ENCODE results near the gene CPEB4.

Gene CPEB4

GRCh38 chr5:173859408-173860159 is 28.6 kb upstream of the CPEB4 start:
- Histone ChIP-seq H3K4ac (ENCODE audit: low read depth in 1 of 2, low read length in 2 of 2) (no peak overlapping the region), H3K23ac (ENCODE audit: low read length in 2 of 2) (no peak overlapping the region), H3K4me1 (ENCODE audit: control insufficient read depth, insufficient read depth, low read depth, low read length) (peaks cover 2% of the 10 kb centered on the region), H3K27ac (ENCODE audit: low read length, poor library complexity, severe bottlenecking) (no peak overlapping the region), H3K4me3 (ENCODE audit: insufficient read depth in 1 of 2, low read depth in 1 of 2, low read length in 2 of 2) (no peak overlapping the region), H3K27me3 (ENCODE audit: control insufficient read depth in 1 of 2, insufficient read depth in 1 of 2, low read length in 2 of 2) (peaks cover 0 to 21% of the 10 kb centered on the region in 2 experiments), H3K18ac (ENCODE audit: low read depth in 1 of 2, low read length in 2 of 2) (no peak overlapping the region), H3K9me3 (ENCODE audit: control insufficient read depth, low read length) (no peaks in the 10 kb centered on the region), H2BK120ac (ENCODE audit: low read depth, low read length) (no peak overlapping the region), H3K79me1 (replicated peaks; ENCODE audit: low read length, poor library complexity, severe bottlenecking) (no peaks in the 10 kb centered on the region), H4K91ac (ENCODE audit: low read length) (no peak overlapping the region), H2BK15ac (ENCODE audit: low read depth, poor library complexity, severe bottlenecking) (no peak overlapping the region), H2BK12ac (ENCODE audit: low read length in 2 of 2) (no peak overlapping the region), H3K14ac (ENCODE audit: low read length in 2 of 2) (no peak overlapping the region), H2BK5ac (ENCODE audit: low read depth, low read length, poor library complexity, severe bottlenecking) (no peak overlapping the region), H3K36me3 (ENCODE audit: control insufficient read depth in 1 of 2, insufficient read depth in 2 of 2, low read depth in 1 of 2, low read length in 2 of 2) (no peaks in the 10 kb centered on the region), H2AK5ac (ENCODE audit: low read length, severe bottlenecking) (no peak overlapping the region), H3K9ac (ENCODE audit: low read length) (no peak overlapping the region), H4K8ac (ENCODE audit: low read length) (no peak overlapping the region), H2AFZ (ENCODE audit: low read depth, low read length) (no peak overlapping the region), H3K4me2 (ENCODE audit: low read length, poor library complexity, severe bottlenecking) (no peak overlapping the region)
- no peak for DNase-seq
- WGBS, result 85% methylated on average over 4 of the region's 4 CpGs

GRCh38 chr5:173862047-173862477 is 26.1 kb upstream of the CPEB4 start:
- Histone ChIP-seq H3K36me3 (ENCODE audit: control insufficient read depth in 1 of 2, insufficient read depth in 2 of 2, low read depth in 1 of 2, low read length in 2 of 2) (no peaks in the 10 kb centered on the region), H2BK12ac (ENCODE audit: low read length in 2 of 2) (no peak overlapping the region), H3K27ac (ENCODE audit: low read length, poor library complexity, severe bottlenecking) (no peak overlapping the region), H3K14ac (ENCODE audit: low read length in 2 of 2) (no peak overlapping the region), H4K91ac (ENCODE audit: low read length) (no peak overlapping the region), H3K4me3 (ENCODE audit: insufficient read depth in 1 of 2, low read depth in 1 of 2, low read length in 2 of 2) (no peak overlapping the region), H2AK5ac (ENCODE audit: low read length, severe bottlenecking) (no peak overlapping the region), H2AFZ (ENCODE audit: low read depth, low read length) (no peak overlapping the region), H2BK5ac (ENCODE audit: low read depth, low read length, poor library complexity, severe bottlenecking) (no peak overlapping the region), H3K9me3 (ENCODE audit: control insufficient read depth, low read length) (no peaks in the 10 kb centered on the region), H3K23ac (ENCODE audit: low read length in 2 of 2) (no peak overlapping the region), H3K4me2 (ENCODE audit: low read length, poor library complexity, severe bottlenecking) (no peak overlapping the region), H2BK120ac (ENCODE audit: low read depth, low read length) (no peak overlapping the region), H3K4me1 (ENCODE audit: control insufficient read depth, insufficient read depth, low read depth, low read length) (no peaks in the 10 kb centered on the region), H3K18ac (ENCODE audit: low read depth in 1 of 2, low read length in 2 of 2) (no peak overlapping the region), H3K9ac (ENCODE audit: low read length) (no peak overlapping the region), H3K27me3 (ENCODE audit: control insufficient read depth in 1 of 2, insufficient read depth in 1 of 2, low read length in 2 of 2) (peaks cover 0 to 21% of the 10 kb centered on the region in 2 experiments), H4K8ac (ENCODE audit: low read length) (no peak overlapping the region), H2BK15ac (ENCODE audit: low read depth, poor library complexity, severe bottlenecking) (no peak overlapping the region), H3K4ac (ENCODE audit: low read depth in 1 of 2, low read length in 2 of 2) (no peak overlapping the region), H3K79me1 (replicated peaks; ENCODE audit: low read length, poor library complexity, severe bottlenecking) (no peaks in the 10 kb centered on the region)
- WGBS, result 96% methylated on average over 4 of the region's 4 CpGs
- DNase-seq, result no peak

GRCh38 chr5:173863359-173863758 is 24.8 kb upstream of the CPEB4 start:
- Histone ChIP-seq H3K4me2 (ENCODE audit: low read length, poor library complexity, severe bottlenecking) (no peak overlapping the region), H3K9me3 (ENCODE audit: control insufficient read depth, low read length) (no peaks in the 10 kb centered on the region), H3K9ac (ENCODE audit: low read length) (no peak overlapping the region), H4K91ac (ENCODE audit: low read length) (no peak overlapping the region), H3K36me3 (ENCODE audit: control insufficient read depth in 1 of 2, insufficient read depth in 2 of 2, low read depth in 1 of 2, low read length in 2 of 2) (no peaks in the 10 kb centered on the region), H3K4me1 (ENCODE audit: control insufficient read depth, insufficient read depth, low read depth, low read length) (peaks cover under 1% of the 10 kb centered on the region), H3K23ac (ENCODE audit: low read length in 2 of 2) (no peak overlapping the region), H4K8ac (ENCODE audit: low read length) (no peak overlapping the region), H2BK15ac (ENCODE audit: low read depth, poor library complexity, severe bottlenecking) (no peak overlapping the region), H3K27ac (ENCODE audit: low read length, poor library complexity, severe bottlenecking) (no peak overlapping the region), H2AK5ac (ENCODE audit: low read length, severe bottlenecking) (no peak overlapping the region), H3K4me3 (ENCODE audit: insufficient read depth in 1 of 2, low read depth in 1 of 2, low read length in 2 of 2) (no peak overlapping the region), H3K79me1 (replicated peaks; ENCODE audit: low read length, poor library complexity, severe bottlenecking) (no peaks in the 10 kb centered on the region), H2AFZ (ENCODE audit: low read depth, low read length) (no peak overlapping the region), H3K27me3 (ENCODE audit: control insufficient read depth in 1 of 2, insufficient read depth in 1 of 2, low read length in 2 of 2) (peaks cover 0 to 18% of the 10 kb centered on the region in 2 experiments), H3K14ac (ENCODE audit: low read length in 2 of 2) (no peak overlapping the region), H3K18ac (ENCODE audit: low read depth in 1 of 2, low read length in 2 of 2) (no peak overlapping the region), H2BK5ac (ENCODE audit: low read depth, low read length, poor library complexity, severe bottlenecking) (no peak overlapping the region), H2BK120ac (ENCODE audit: low read depth, low read length) (no peak overlapping the region), H2BK12ac (ENCODE audit: low read length in 2 of 2) (no peak overlapping the region), H3K4ac (ENCODE audit: low read depth in 1 of 2, low read length in 2 of 2) (no peak overlapping the region)
- 90% methylated on average over 3 of the region's 3 CpGs for WGBS
- DNase-seq, result no peak

- Histone ChIP-seq H3K14ac (ENCODE audit: low read length in 2 of 2) (no peak overlapping the region), H3K18ac (ENCODE audit: low read depth in 1 of 2, low read length in 2 of 2) (no peak overlapping the region), H2BK120ac (ENCODE audit: low read depth, low read length) (no peak overlapping the region), H2BK5ac (ENCODE audit: low read depth, low read length, poor library complexity, severe bottlenecking) (no peak overlapping the region), H4K8ac (ENCODE audit: low read length) (no peak overlapping the region), H3K9ac (ENCODE audit: low read length) (no peak overlapping the region), H2BK12ac (ENCODE audit: low read length in 2 of 2) (no peak overlapping the region), H3K4me3 (ENCODE audit: insufficient read depth in 1 of 2, low read depth in 1 of 2, low read length in 2 of 2) (no peak overlapping the region), H3K9me3 (ENCODE audit: control insufficient read depth, low read length) (no peaks in the 10 kb centered on the region), H3K4me1 (ENCODE audit: control insufficient read depth, insufficient read depth, low read depth, low read length) (peaks cover 3% of the 10 kb centered on the region), H2AFZ (ENCODE audit: low read depth, low read length) (no peak overlapping the region), H3K4ac (ENCODE audit: low read depth in 1 of 2, low read length in 2 of 2) (no peak overlapping the region), H3K23ac (ENCODE audit: low read length in 2 of 2) (no peak overlapping the region), H3K36me3 (ENCODE audit: control insufficient read depth in 1 of 2, insufficient read depth in 2 of 2, low read depth in 1 of 2, low read length in 2 of 2) (no peaks in the 10 kb centered on the region), H4K91ac (ENCODE audit: low read length) (no peak overlapping the region), H3K27me3 (ENCODE audit: control insufficient read depth in 1 of 2, insufficient read depth in 1 of 2, low read length in 2 of 2) (peaks cover 0 to 12% of the 10 kb centered on the region in 2 experiments), H3K4me2 (ENCODE audit: low read length, poor library complexity, severe bottlenecking) (no peak overlapping the region), H2BK15ac (ENCODE audit: low read depth, poor library complexity, severe bottlenecking) (no peak overlapping the region), H2AK5ac (ENCODE audit: low read length, severe bottlenecking) (no peak overlapping the region), H3K79me1 (replicated peaks; ENCODE audit: low read length, poor library complexity, severe bottlenecking) (no peaks in the 10 kb centered on the region), H3K27ac (ENCODE audit: low read length, poor library complexity, severe bottlenecking) (no peak overlapping the region)
- DNase-seq, result no peak
- WGBS, result 82% methylated on average over 10 of the region's 10 CpGs
Observed at GRCh38 chr5:173864126-173865050, 23.8 kb upstream of the CPEB4 start.
